GM23338 (cell line): ENCODE data around the gene EPO. TPM values are rescaled to one million over a fixed set of nuclear protein-coding genes. Genes with fewer than 3 reads are reported as not detected.
A peak's percentile ranks its signal among the peaks of the same experiment; 100 is the strongest.

Experiments used
- ATAC-seq: fragments of 200-7000 bp; cut with Tn5 transposase; 3 replicates; pipeline ENCODE4 v1.9.1; 2020
- DNase-seq: peaks from one replicate; pipeline ENCODE4 v3.0.0-alpha.2; 2015; ENCODE audit warnings: low spot score
- H2AFZ ChIP-seq: fragments of 200-600 bp; sonication (generic); 2 replicates; pipeline ENCODE4 v1.8.0; 2016; ENCODE audit warnings: antibody characterized with exemption, mild to moderate bottlenecking, moderate library complexity
- H3F3A ChIP-seq: fragments of 200-600 bp; sonication (generic); replicated peaks from 2 replicates; pipeline ENCODE4 v1.8.0; 2017; ENCODE audit warnings: antibody characterized with exemption, mixed run types, low read depth
- H3K27ac ChIP-seq: fragments of 200-600 bp; sonication (generic); 2 replicates; pipeline ENCODE4 v1.6.1; 2016; ENCODE audit warnings: low read depth
- H3K27me3 ChIP-seq: fragments of 200-600 bp; sonication (generic); 2 replicates; pipeline ENCODE4 v1.8.0; 2016; ENCODE audit warnings: mild to moderate bottlenecking, mixed run types, moderate library complexity; ENCODE audit not compliant: insufficient read depth
- H3K36me3 ChIP-seq: fragments of 200-600 bp; sonication (generic); 2 replicates; pipeline ENCODE4 v1.8.0; 2016; ENCODE audit warnings: mild to moderate bottlenecking; ENCODE audit not compliant: insufficient read depth
- H3K4me1 ChIP-seq: fragments of 200-600 bp; sonication (generic); 2 replicates; pipeline ENCODE4 v1.8.0; 2016; ENCODE audit warnings: mild to moderate bottlenecking, moderate library complexity; ENCODE audit not compliant: insufficient read depth
- H3K4me2 ChIP-seq: fragments of 200-600 bp; sonication (generic); 2 replicates; pipeline ENCODE4 v1.7.1; 2017; ENCODE audit warnings: mixed run types
- H3K4me3 ChIP-seq: fragments of 200-600 bp; sonication (generic); 2 replicates; pipeline ENCODE4 v1.6.1; 2016; ENCODE audit warnings: mixed run types
- H3K79me2 ChIP-seq: fragments of 200-600 bp; sonication (generic); replicated peaks from 2 replicates; pipeline ENCODE4 v1.8.0; 2017; ENCODE audit warnings: mild to moderate bottlenecking; ENCODE audit not compliant: insufficient read depth
- H3K9me2 ChIP-seq: fragments of 200-600 bp; sonication (generic); 2 replicates; pipeline ENCODE4 v1.8.0; 2017; ENCODE audit not compliant: insufficient read depth
- H4K20me1 ChIP-seq: fragments of 200-600 bp; sonication (generic); replicated peaks from 2 replicates; pipeline ENCODE4 v1.8.0; 2017; ENCODE audit warnings: mild to moderate bottlenecking; ENCODE audit not compliant: insufficient read depth
- H3K27ac Mint-ChIP-seq: 2 replicates; pipeline ENCODE4 v1.8.0; 2020; ENCODE audit warnings: inconsistent platforms, mild to moderate bottlenecking, moderate library complexity, mixed read lengths
- H3K27me3 Mint-ChIP-seq: 3 replicates; pipeline ENCODE4 v1.8.0; 2022; ENCODE audit warnings: low read depth, mild to moderate bottlenecking, moderate library complexity, mixed read lengths, inconsistent platforms; ENCODE audit not compliant: insufficient read depth, poor library complexity
- H3K36me3 Mint-ChIP-seq: 3 replicates; pipeline ENCODE4 v1.8.0; 2021; ENCODE audit warnings: low read depth, mild to moderate bottlenecking, inconsistent platforms, moderate library complexity, mixed read lengths
- H3K4me1 Mint-ChIP-seq: 3 replicates; pipeline ENCODE4 v1.8.0; 2020; ENCODE audit warnings: mild to moderate bottlenecking, inconsistent platforms, mixed read lengths
- H3K4me3 Mint-ChIP-seq: 3 replicates; pipeline ENCODE4 v1.8.0; 2021; ENCODE audit warnings: moderate library complexity, mild to moderate bottlenecking, inconsistent platforms, mixed read lengths
- H3K9me3 Mint-ChIP-seq: 3 replicates; pipeline ENCODE4 v1.8.0; 2020; ENCODE audit warnings: moderate library complexity, mild to moderate bottlenecking, inconsistent platforms, mixed read lengths
- CREB1 ChIP-seq: fragments of 250-450 bp; sonication (Bioruptor Pico); IDR thresholded peaks from 2 replicates; pipeline ENCODE4 v1.5.0; 2020; ENCODE audit warnings: low read depth, mild to moderate bottlenecking, moderate library complexity
- CTCF ChIP-seq, 2 experiments: fragments of 200-600 bp in 1 of 2; sonication (generic) in 1 of 2; conservative IDR thresholded peaks; 2 replicates each; pipeline versions ENCODE4 v1.5.1 to v1.6.1; 2016 to 2017; ENCODE audit warnings: antibody characterized with exemption in 2 of 2, low read depth in 2 of 2, mild to moderate bottlenecking in 2 of 2, moderate library complexity in 1 of 2
- ETS1 ChIP-seq: IDR thresholded peaks from 2 replicates; pipeline ENCODE4 v1.6.1; 2016; ENCODE audit warnings: antibody characterized with exemption
- EZH2 ChIP-seq: fragments of 200-600 bp; sonication (generic); IDR thresholded peaks from one replicate; pipeline ENCODE4 v1.8.0; 2017; ENCODE audit warnings: antibody characterized with exemption, mild to moderate bottlenecking, low read depth; ENCODE audit not compliant: unreplicated experiment
- EZH2phosphoT487 ChIP-seq: fragments of 200-600 bp; sonication (generic); IDR thresholded peaks from one replicate; pipeline ENCODE4 v1.8.1; 2018; ENCODE audit warnings: antibody characterized with exemption; ENCODE audit not compliant: unreplicated experiment
- JUNB ChIP-seq: IDR thresholded peaks from one replicate; pipeline ENCODE4 v1.6.1; 2016; ENCODE audit warnings: antibody characterized with exemption; ENCODE audit not compliant: unreplicated experiment
- NANOG ChIP-seq: IDR thresholded peaks from 2 replicates; pipeline ENCODE4 v1.6.1; 2016; ENCODE audit warnings: antibody characterized with exemption, borderline replicate concordance
- POLR2AphosphoS5 ChIP-seq: IDR thresholded peaks from 2 replicates; pipeline ENCODE4 v1.6.1; 2016; ENCODE audit warnings: antibody characterized with exemption, low read depth
- REST ChIP-seq: IDR thresholded peaks from one replicate; pipeline ENCODE4 v1.6.1; 2018; ENCODE audit warnings: antibody characterized with exemption; ENCODE audit not compliant: unreplicated experiment
- STAT1 ChIP-seq: IDR thresholded peaks from one replicate; pipeline ENCODE4 v1.6.1; 2016; ENCODE audit warnings: antibody characterized with exemption; ENCODE audit not compliant: unreplicated experiment
- ZNF114 ChIP-seq: fragments of 250-450 bp; sonication (Bioruptor Pico); IDR thresholded peaks from 2 replicates; pipeline ENCODE4 v1.5.0; 2020; ENCODE audit warnings: mild to moderate bottlenecking, moderate library complexity
- ZNF331 ChIP-seq: fragments of 250-450 bp; sonication (Bioruptor Pico); IDR thresholded peaks from 2 replicates; pipeline ENCODE4 v1.5.0; 2020; ENCODE audit warnings: low read depth, mild to moderate bottlenecking, moderate library complexity
- ZNF462 ChIP-seq: fragments of 250-450 bp; sonication (Bioruptor Pico); IDR thresholded peaks from 2 replicates; pipeline ENCODE4 v1.5.0; 2020; ENCODE audit warnings: mild to moderate bottlenecking, moderate library complexity
- polyA plus RNA-seq: library from polyadenylated mRNA; unstranded; fragments of >200 nt; fragmentation: Nextera tagmentation; extraction: Ambion mirVana; gene quantifications from 2 replicates; pipeline ENCODE4 v1.2.1, GENCODE V29; 2016
- total RNA-seq: library from RNA; depleted of rRNA; stranded (reverse); fragments of >200 nt; shearing (Covaris generic); gene quantifications from 2 replicates; pipeline ENCODE4 v1.2.3, GENCODE V29; 2014

EPO gene
- total and polyA plus RNA-seq, 2 experiments from 2014 or later: 1.0 TPM; not detected in 1

- Mint-ChIP-seq H3K4me1 (peaks cover 11% of the 10 kb centered on the region), H3K4me3 (no peak overlapping the region; the same call in 2 of the 3 replicates), H3K36me3 (peaks cover 54% of the 10 kb centered on the region), H3K9me3 (no peaks in the 10 kb centered on the region), H3K27me3 (peaks cover 17% of the 10 kb centered on the region), H3K27ac (no peak overlapping the region; the same call in 1 of the 2 replicates)
- Histone ChIP-seq H3K9me2 (no peaks in the 10 kb centered on the region), H4K20me1 (no peaks in the 10 kb centered on the region; the same call in 1 of the 2 replicates), H2AFZ (no peak overlapping the region), H3K4me1 (peaks cover 11% of the 10 kb centered on the region), H3K27me3 (no peaks in the 10 kb centered on the region), H3F3A (peaks cover 43% of the 10 kb centered on the region), H3K27ac (peak overlapping the region; percentile 81; the same call in 1 of the 2 replicates), H3K4me2 (no peak overlapping the region), H3K79me2 (no peaks in the 10 kb centered on the region), H3K36me3 (no peaks in the 10 kb centered on the region; the same call in 1 of the 2 replicates), H3K4me3 (no peak overlapping the region)
- ATAC-seq (no peak), DNase-seq (peak; percentile 52)
- TF ChIP-seq ZNF462 (no peak), NANOG (no peak), ZNF114 (no peak), EZH2phosphoT487 (no peak), ETS1 (no peak), REST (no peak), CREB1 (CRISPR knock-in tag) (no peak), JUNB (no peak), ZNF331 (CRISPR knock-in tag) (no peak), CTCF (conservative IDR thresholded peaks at IDR 0.05; ENCODE audit: low read depth in 2 of 2) (no peak), POLR2AphosphoS5 (no peak), EZH2 (no peak), STAT1 (no peak)
These were observed 40.2 kb upstream of the EPO start for GRCh38 chr7:100679927-100680575.
